Measurements from ENCODE around the gene EFNB2. TPM values are rescaled to one million over a fixed set of nuclear protein-coding genes. Genes with fewer than 3 reads are reported as not detected.

Gene EFNB2
- total and polyA plus RNA-seq, 2 of the 13 experiments (the other 11 are each of a cell fraction or from before 2014, with no cell fraction given) = 0.11 to 0.20 TPM

GRCh38 chr13:106567474-106568298 lies 32.2 kb upstream of the EFNB2 start, which contains the start of gene ARGLU1 (continued):
- TF ChIP-seq ZNF275 (CRISPR knock-in tag; IDR thresholded peaks at IDR 0.05; ENCODE audit: borderline replicate concordance) = peak; percentile 73; the same call in 1 of the 2 replicates
- peak; percentile 40; the same call in 1 of the 2 replicates for TF ChIP-seq KDM5B (CRISPR knock-in tag; IDR thresholded peaks at IDR 0.05; ENCODE audit: borderline replicate concordance)
- 0 out of 2 replicates have a peak, but pooled peaks have one; percentile 38 for TF ChIP-seq TFDP2 (CRISPR knock-in tag; IDR thresholded peaks at IDR 0.05)
- TF ChIP-seq DRAP1 (CRISPR knock-in tag; IDR thresholded peaks at IDR 0.05) = peak; percentile 15; the same call in 1 of the 2 replicates
- peak; percentile 74; the same call in 1 of the 2 replicates for TF ChIP-seq ZNF333 (CRISPR knock-in tag; IDR thresholded peaks at IDR 0.05; ENCODE audit: borderline replicate concordance)
- 0 out of 2 replicates have a peak, but pooled peaks have one; percentile 16 for TF ChIP-seq ATF2 (CRISPR knock-in tag; IDR thresholded peaks at IDR 0.05)
- 0 out of 2 replicates have a peak, but pooled peaks have one; percentile 82 for TF ChIP-seq SMAD9 (CRISPR knock-in tag; IDR thresholded peaks at IDR 0.05)
- TF ChIP-seq UBTF (CRISPR knock-in tag; IDR thresholded peaks at IDR 0.05) = peak; percentile 91
- peak; percentile 40; the same call in 1 of the 2 replicates for TF ChIP-seq FOSL2 (CRISPR knock-in tag; IDR thresholded peaks at IDR 0.05)
- TF ChIP-seq RFXANK (CRISPR knock-in tag; IDR thresholded peaks at IDR 0.05) = no peak
- peak; percentile 67 for TF ChIP-seq PHF20 (CRISPR knock-in tag; IDR thresholded peaks at IDR 0.05)
- peak; percentile 87 for TF ChIP-seq HNF4G (IDR thresholded peaks at IDR 0.05; ENCODE audit: borderline replicate concordance, low read depth, low read length)
- no peak for TF ChIP-seq HNF4G (CRISPR knock-in tag; IDR thresholded peaks at IDR 0.05; ENCODE audit: borderline replicate concordance, low read depth)
- TF ChIP-seq HNF1A (IDR thresholded peaks at IDR 0.05; ENCODE audit: low read depth) = no peak
- TF ChIP-seq HNF1A (CRISPR knock-in tag; IDR thresholded peaks at IDR 0.05; ENCODE audit: borderline replicate concordance) = 0 out of 2 replicates have a peak, but pooled peaks have one; percentile 7
- TF ChIP-seq KLF16 (CRISPR knock-in tag; IDR thresholded peaks at IDR 0.05) = peak in 1 of 2 experiments; percentile 79; a peak in 2 of 4 replicates
